ENCODE measurements around the gene ZBTB46.

GRCh38 chr20:63777614-63778013 lies 53.5 kb downstream of the ZBTB46 start:
- no peak for TF ChIP-seq CTCF (IDR thresholded peaks at IDR 0.05; ENCODE audit: poor library complexity)
- no peak for TF ChIP-seq EZH2 (IDR thresholded peaks at IDR 0.05; ENCODE audit: borderline replicate concordance)
- TF ChIP-seq EZH2phosphoT487 (IDR thresholded peaks at IDR 0.05; ENCODE audit: low read depth, severe bottlenecking, unreplicated experiment): no peak

Measured in hepatocyte (in vitro differentiated cells).